ENCODE data around the gene ERMAP.

GRCh38 chr1:42786097-42786496 is 30.8 kb upstream of the ERMAP start:
- TF ChIP-seq TCF3 (IDR thresholded peaks at IDR 0.05; ENCODE audit: borderline replicate concordance, insufficient read depth, low read depth, low read length) = no peak
- TF ChIP-seq CTCF (IDR thresholded peaks at IDR 0.05 in 2 of 3, conservative IDR thresholded peaks at IDR 0.05 in 1 of 3; ENCODE audit: control insufficient read depth in 2 of 3, extremely low read depth in 1 of 3, insufficient read depth in 1 of 3, low read depth in 3 of 3, low read length in 3 of 3) = no peak
- TF ChIP-seq CEBPB (IDR thresholded peaks at IDR 0.05; ENCODE audit: borderline replicate concordance in 1 of 2, low read depth in 2 of 2, low read length in 2 of 2) = no peak
